H1 (cell line): ENCODE data around the gene PSME1.
A peak's percentile ranks its signal among the peaks of the same experiment; 100 is the strongest.

Experiments used
- CTCF ChIP-seq, 3 experiments: IDR thresholded peaks; 1 replicate in 2 of 3; 2 replicates in 1 of 3; pipeline versions ENCODE4 v1.5.1 to v1.6.1; 2011; ENCODE audit warnings: low read length in 3 of 3, mild to moderate bottlenecking in 3 of 3, inconsistent platforms in 2 of 3, low read depth in 1 of 3, moderate library complexity in 1 of 3; ENCODE audit not compliant: insufficient read depth in 1 of 3; ENCODE audit errors: control extremely low read depth in 1 of 3
- EP300 ChIP-seq, 2 experiments: IDR thresholded peaks; 1 replicate in 1 of 2; 2 replicates in 1 of 2; pipeline ENCODE4 v1.6.1; 2011 to 2012; ENCODE audit warnings: low read depth in 2 of 2, low read length in 2 of 2, mild to moderate bottlenecking in 2 of 2, borderline replicate concordance in 1 of 2, inconsistent platforms in 1 of 2, moderate library complexity in 1 of 2
- MAX ChIP-seq: IDR thresholded peaks from 2 replicates; pipeline ENCODE4 v1.6.1; 2012; ENCODE audit warnings: inconsistent platforms
- POLR2A ChIP-seq, 2 experiments: IDR thresholded peaks; 1 replicate in 1 of 2; 2 replicates in 1 of 2; pipeline ENCODE4 v1.6.1; 2011; ENCODE audit warnings: low read depth in 2 of 2, low read length in 2 of 2, mild to moderate bottlenecking in 2 of 2; ENCODE audit errors: control extremely low read depth in 1 of 2
- POLR2AphosphoS5 ChIP-seq: IDR thresholded peaks from 2 replicates; pipeline ENCODE4 v1.6.1; 2011; ENCODE audit warnings: low read depth, low read length
- RFX5 ChIP-seq: IDR thresholded peaks from 2 replicates; pipeline ENCODE4 v1.6.1; 2011; ENCODE audit warnings: low read depth, low read length, improper control_type of control experiment, borderline replicate concordance
- TEAD4 ChIP-seq: IDR thresholded peaks from 2 replicates; pipeline ENCODE4 v1.6.1; 2012; ENCODE audit warnings: low read depth, low read length, inconsistent platforms, mixed read lengths

GRCh38 chr14:24141097-24141880, 5.3 kb downstream of the PSME1 start, which contains the start of gene EMC9:
- TF ChIP-seq TEAD4 (no peak), CTCF (IDR thresholded peaks at IDR 0.05; ENCODE audit: control extremely low read depth in 1 of 3, insufficient read depth in 1 of 3, low read depth in 1 of 3, low read length in 3 of 3) (peak; percentile 23 to 48 (median 26); a peak in 3 of 4 replicates), MAX (peak; percentile 52), EP300 (IDR thresholded peaks at IDR 0.05; ENCODE audit: borderline replicate concordance in 1 of 2, low read depth in 2 of 2, low read length in 2 of 2) (no peak), RFX5 (peak; percentile 69; the same call in 1 of the 2 replicates), POLR2A (IDR thresholded peaks at IDR 0.05; ENCODE audit: control extremely low read depth in 1 of 2, low read depth in 2 of 2, low read length in 2 of 2) (peak; percentile 81 to 84), POLR2AphosphoS5 (peak; percentile 88)
